NT2/D1 (cell line): ENCODE measurements around the gene CERCAM.
"Not testable (repeated sequence)": the region's sequence is repeated elsewhere in the genome, so short reads cannot be mapped to it uniquely, and the experiment has no call there.

Experiments
- DNase-seq: peaks from one replicate; pipeline ENCODE4 v3.0.0-alpha.2; 2011; ENCODE audit warnings: low read depth, low spot score
- H3K27me3 ChIP-seq: 2 replicates; pipeline ENCODE4 v1.6.0; 2011; ENCODE audit warnings: mild to moderate bottlenecking; ENCODE audit not compliant: insufficient read length, insufficient read depth
- H3K36me3 ChIP-seq: 2 replicates; pipeline ENCODE4 v1.6.1; 2011; ENCODE audit warnings: mild to moderate bottlenecking, low read length, mixed read lengths; ENCODE audit not compliant: insufficient read depth, insufficient read length
- H3K4me1 ChIP-seq: 2 replicates; pipeline ENCODE4 v1.5.1; 2011; ENCODE audit not compliant: insufficient read depth, insufficient read length
- H3K4me3 ChIP-seq: 2 replicates; pipeline ENCODE4 v1.5.1; 2011; ENCODE audit warnings: low read depth; ENCODE audit not compliant: insufficient read length
- H3K9ac ChIP-seq: 2 replicates; pipeline ENCODE4 v1.6.0; 2011; ENCODE audit warnings: low read depth; ENCODE audit not compliant: insufficient read length
- H3K9me3 ChIP-seq: 2 replicates; pipeline ENCODE4 v1.5.1; 2011; ENCODE audit warnings: mild to moderate bottlenecking, low read length; ENCODE audit not compliant: insufficient read depth
- SUZ12 ChIP-seq: IDR thresholded peaks from 2 replicates; pipeline ENCODE4 v1.6.1; 2011; ENCODE audit not compliant: insufficient read length, insufficient read depth; ENCODE audit errors: extremely low read depth
- YY1 ChIP-seq: IDR thresholded peaks from 2 replicates; pipeline ENCODE4 v1.6.1; 2011; ENCODE audit not compliant: insufficient read length, insufficient read depth
- ZNF274 ChIP-seq: IDR thresholded peaks from 2 replicates; pipeline ENCODE4 v1.6.1; 2011; ENCODE audit warnings: mild to moderate bottlenecking, low read depth, low read length

Gene CERCAM

DNA sequence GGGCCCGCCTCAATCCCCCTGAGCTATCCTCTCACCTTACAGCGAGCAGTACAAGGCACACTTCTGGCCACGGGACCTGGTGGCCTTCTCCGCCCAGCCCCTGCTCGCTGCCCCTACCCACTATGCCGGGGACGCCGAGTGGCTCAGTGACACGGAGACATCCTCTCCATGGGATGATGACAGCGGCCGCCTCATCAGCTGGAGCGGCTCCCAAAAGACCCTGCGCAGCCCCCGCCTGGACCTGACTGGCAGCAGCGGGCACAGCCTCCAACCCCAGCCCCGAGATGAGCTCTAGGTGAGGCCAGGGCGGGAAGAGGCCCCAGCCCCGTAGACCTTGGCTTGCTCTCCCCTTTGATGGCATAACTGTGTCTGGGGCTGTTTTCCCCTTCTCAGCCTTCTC is 15.0 kb downstream of the CERCAM start:
- Histone ChIP-seq H3K36me3 (peaks cover 20% of the 10 kb centered on the region), H3K9me3 (no peaks in the 10 kb centered on the region), H3K9ac (no peak overlapping the region), H3K4me3 (no peak overlapping the region), H3K4me1 (peaks cover 13% of the 10 kb centered on the region), H3K27me3 (no peaks in the 10 kb centered on the region)
- TF ChIP-seq ZNF274 (no peak), YY1 (no peak), SUZ12 (no peak)
- DNase-seq = no peak

- Histone ChIP-seq H3K9me3 (no peaks in the 10 kb centered on the region), H3K4me3 (no peak overlapping the region)
Observed at GRCh38 chr9:128438343-128439109, 17.9 kb downstream of the CERCAM start.

DNA sequence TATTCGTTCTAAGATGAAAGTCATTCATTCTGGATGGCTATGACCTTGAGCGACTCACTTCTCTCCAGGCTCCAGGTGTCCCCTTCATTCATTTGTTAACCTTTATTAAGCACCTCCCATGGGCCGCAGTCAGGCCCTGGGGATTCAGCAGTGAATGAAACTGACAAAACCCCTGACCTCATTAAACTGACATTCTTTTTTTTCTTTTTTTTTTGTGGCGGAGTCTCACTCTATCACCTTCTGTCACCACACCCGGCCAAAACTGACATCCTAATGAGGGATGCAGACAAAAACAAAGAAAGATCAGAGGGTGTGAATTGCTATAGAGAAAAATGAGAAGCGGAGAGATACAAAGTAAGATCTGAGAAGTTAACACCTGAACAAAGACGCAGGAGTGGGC is 18.6 kb downstream of the CERCAM start:
- no peak for DNase-seq
- TF ChIP-seq SUZ12 = no peak
- no peak for TF ChIP-seq ZNF274
- TF ChIP-seq YY1 = no peak
- Histone ChIP-seq H3K27me3 (no peaks in the 10 kb centered on the region), H3K9me3 (no peaks in the 10 kb centered on the region), H3K4me1 (peaks cover 9% of the 10 kb centered on the region), H3K4me3 (no peak overlapping the region), H3K9ac (no peak overlapping the region), H3K36me3 (peaks cover 13% of the 10 kb centered on the region)

More at GRCh38 chr9:128438343-128439109, 17.9 kb downstream of the CERCAM start:
- DNase-seq = no peak
- Histone ChIP-seq H3K4me1 (peaks cover 11% of the 10 kb centered on the region), H3K27me3 (no peaks in the 10 kb centered on the region), H3K36me3 (peaks cover 16% of the 10 kb centered on the region), H3K9ac (peak overlapping the region; percentile 21)
- TF ChIP-seq YY1 (no peak), ZNF274 (no peak), SUZ12 (no peak)

GRCh38 chr9:128442150-128442549 is 21.5 kb downstream of the CERCAM start:
- H3K27me3 ChIP-seq = peaks cover 5% of the 10 kb centered on the region
- DNase-seq = no peak
- H3K4me1 ChIP-seq = peaks cover 7% of the 10 kb centered on the region
- no peaks in the 10 kb centered on the region for H3K9me3 ChIP-seq
- no peaks in the 10 kb centered on the region for H3K36me3 ChIP-seq
- H3K9ac ChIP-seq = no peak overlapping the region
- no peak for TF ChIP-seq YY1
- no peak for TF ChIP-seq ZNF274
- TF ChIP-seq SUZ12 = no peak
- H3K4me3 ChIP-seq = no peak overlapping the region

DNA sequence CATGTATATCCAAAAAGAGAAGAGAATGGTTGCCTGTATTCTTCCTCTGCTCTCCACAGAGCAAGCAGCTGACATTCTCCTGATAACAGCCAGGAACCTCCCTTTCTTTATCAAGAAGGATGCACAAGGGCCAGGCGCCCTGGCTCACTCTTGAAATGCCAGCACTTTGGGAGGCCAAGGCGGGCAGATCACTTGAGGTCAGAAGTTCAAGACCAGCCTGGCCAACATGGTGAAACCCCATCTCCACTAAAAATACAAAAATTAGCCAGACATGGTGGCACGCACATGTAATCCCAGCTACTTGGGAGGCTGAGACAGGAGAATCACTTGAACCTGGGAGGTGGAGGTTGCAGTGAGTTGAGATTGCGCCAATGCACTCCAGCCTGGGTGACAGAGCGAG is 25.8 kb downstream of the CERCAM start:
- H3K36me3 ChIP-seq, H3K27me3 ChIP-seq, H3K9me3 ChIP-seq, H3K4me1 ChIP-seq, H3K9ac ChIP-seq, DNase-seq, H3K4me3 ChIP-seq: not testable (repeated sequence)

GRCh38 chr9:128448746-128449145 is 28.1 kb downstream of the CERCAM start:
- TF ChIP-seq YY1 (no peak), SUZ12 (no peak), ZNF274 (no peak)
- Histone ChIP-seq H3K9ac (no peak overlapping the region), H3K4me3 (no peak overlapping the region), H3K9me3 (no peaks in the 10 kb centered on the region), H3K27me3 (peaks cover 5% of the 10 kb centered on the region), H3K4me1 (peaks cover 2% of the 10 kb centered on the region), H3K36me3 (no peaks in the 10 kb centered on the region)
- no peak for DNase-seq

GRCh38 chr9:128454991-128455390 is 34.3 kb downstream of the CERCAM start:
- no peak for DNase-seq
- no peak overlapping the region for H3K4me3 ChIP-seq
- TF ChIP-seq YY1 (no peak), ZNF274 (no peak), SUZ12 (no peak)
- H3K36me3 ChIP-seq = peaks cover 11% of the 10 kb centered on the region
- no peak overlapping the region for H3K9ac ChIP-seq
- peaks cover 16% of the 10 kb centered on the region for H3K27me3 ChIP-seq
- H3K9me3 ChIP-seq = no peaks in the 10 kb centered on the region
- H3K4me1 ChIP-seq = peaks cover 7% of the 10 kb centered on the region
